ENCODE data around the gene ZNF48.
A peak's percentile ranks its signal among the peaks of the same experiment; 100 is the strongest.
"Not testable (repeated sequence)": the region's sequence is repeated elsewhere in the genome, so short reads cannot be mapped to it uniquely, and the experiment has no call there.

Gene ZNF48

GRCh38 chr16:30377812-30378235 lies 17.4 kb upstream of the ZNF48 start:
- DNase-seq (ENCODE audit: low read depth in 2 of 3, low spot score in 2 of 3) = peak; percentile 61 to 72 (median 62)

GRCh38 chr16:30378236-30379157 lies 16.7 kb upstream of the ZNF48 start:
- peak; percentile 98 to 100 (median 99) for DNase-seq (ENCODE audit: low read depth in 2 of 3, low spot score in 2 of 3)

- DNase-seq (ENCODE audit: low read depth in 2 of 3, low spot score in 2 of 3) = no peak
These were observed 15.9 kb upstream of the ZNF48 start for GRCh38 chr16:30379158-30379783.

- no peak for DNase-seq (ENCODE audit: low read depth in 2 of 3, low spot score in 2 of 3)
These were observed 15.0 kb upstream of the ZNF48 start for GRCh38 chr16:30380072-30380802.

- no peak for DNase-seq (ENCODE audit: low read depth in 2 of 3, low spot score in 2 of 3)
These were observed 14.4 kb upstream of the ZNF48 start for GRCh38 chr16:30380803-30381208.

- DNase-seq (ENCODE audit: low read depth in 2 of 3, low spot score in 2 of 3) = no peak
These were observed 13.8 kb upstream of the ZNF48 start for GRCh38 chr16:30381291-30382041.

- DNase-seq (ENCODE audit: low read depth in 2 of 3, low spot score in 2 of 3) = peak; percentile 59 to 61 (median 60)
These were observed 12.9 kb upstream of the ZNF48 start, which contains the start of gene SEPTIN1 for GRCh38 chr16:30382111-30382881. SEPTIN1 (minus strand) TSS chr16:30382561; CDS start chr16:30382542, 19 bp downstream.

GRCh38 chr16:30383521-30383920 lies 11.7 kb upstream of the ZNF48 start:
- DNase-seq (ENCODE audit: low read depth in 2 of 3, low spot score in 2 of 3) = no peak

GRCh38 chr16:30394592-30395154 lies 547 bp upstream of the ZNF48 start:
- DNase-seq (ENCODE audit: low read depth in 2 of 3, low spot score in 2 of 3) = no peak

GRCh38 chr16:30395992-30396585 lies 869 bp downstream of the ZNF48 start:
- DNase-seq (ENCODE audit: low read depth in 2 of 3, low spot score in 2 of 3) = no peak

GRCh38 chr16:30396627-30397026 lies 1.4 kb downstream of the ZNF48 start:
- not testable (repeated sequence) for DNase-seq (ENCODE audit: low read depth in 2 of 3, low spot score in 2 of 3)

- no peak for DNase-seq (ENCODE audit: low read depth in 2 of 3, low spot score in 2 of 3)
These were observed 1.8 kb downstream of the ZNF48 start for GRCh38 chr16:30397056-30397455.

GRCh38 chr16:30397776-30398660 lies 2.8 kb downstream of the ZNF48 start:
- DNase-seq (ENCODE audit: low read depth in 2 of 3, low spot score in 2 of 3) = no peak

GRCh38 chr16:30398661-30399434 lies 3.6 kb downstream of the ZNF48 start:
- no peak for DNase-seq (ENCODE audit: low read depth in 2 of 3, low spot score in 2 of 3)

GRCh38 chr16:30399435-30400186 lies 4.4 kb downstream of the ZNF48 start:
- no peak for DNase-seq (ENCODE audit: low read depth in 2 of 3, low spot score in 2 of 3)

GRCh38 chr16:30401768-30402425 lies 6.7 kb downstream of the ZNF48 start:
- no peak for DNase-seq (ENCODE audit: low read depth in 2 of 3, low spot score in 2 of 3)

GRCh38 chr16:30406795-30407101 lies 11.5 kb downstream of the ZNF48 start:
- no peak for DNase-seq (ENCODE audit: low read depth in 2 of 3, low spot score in 2 of 3)

Measured in activated CD8-positive, alpha-beta memory T cell treated with anti-CD3 and anti-CD28 coated beads for 48 hours (primary cell).